Stomach smooth muscle (tissue), 2 donors: ENCODE results near the gene PHF10.
A peak's percentile ranks its signal among the peaks of the same experiment; 100 is the strongest.

Experiments
- H3K27ac ChIP-seq: one replicate; pipeline ENCODE4 v1.7.0; 2013; ENCODE audit warnings: mild to moderate bottlenecking, low read length, inconsistent platforms
- H3K27me3 ChIP-seq, 2 donors: one replicate each; pipeline ENCODE4 v1.7.0; 2013; ENCODE audit warnings: low read length in 2 of 2; ENCODE audit not compliant: insufficient read depth in 2 of 2, control insufficient read depth in 1 of 2
- H3K36me3 ChIP-seq, 2 donors: one replicate each; pipeline ENCODE4 v1.7.0; 2013; ENCODE audit warnings: low read length in 2 of 2; ENCODE audit not compliant: control insufficient read depth in 2 of 2, insufficient read depth in 2 of 2
- H3K4me1 ChIP-seq: one replicate; pipeline ENCODE4 v1.7.0; 2013; ENCODE audit warnings: low read length; ENCODE audit not compliant: control insufficient read depth, insufficient read depth
- H3K4me3 ChIP-seq, 2 donors: one replicate each; pipeline ENCODE4 v1.7.0; 2013; ENCODE audit warnings: low read length in 2 of 2
- H3K9ac ChIP-seq, 2 donors: one replicate each; pipeline ENCODE4 v1.7.0; 2013; ENCODE audit warnings: low read length in 2 of 2, mild to moderate bottlenecking in 1 of 2
- H3K9me3 ChIP-seq, 2 donors: one replicate each; pipeline ENCODE4 v1.7.0; 2013; ENCODE audit warnings: low read length in 2 of 2; ENCODE audit not compliant: control insufficient read depth in 2 of 2
- donor health status: healthy.
- donor health status: Pancreatic carcinoma.

The PHF10 gene

DNA sequence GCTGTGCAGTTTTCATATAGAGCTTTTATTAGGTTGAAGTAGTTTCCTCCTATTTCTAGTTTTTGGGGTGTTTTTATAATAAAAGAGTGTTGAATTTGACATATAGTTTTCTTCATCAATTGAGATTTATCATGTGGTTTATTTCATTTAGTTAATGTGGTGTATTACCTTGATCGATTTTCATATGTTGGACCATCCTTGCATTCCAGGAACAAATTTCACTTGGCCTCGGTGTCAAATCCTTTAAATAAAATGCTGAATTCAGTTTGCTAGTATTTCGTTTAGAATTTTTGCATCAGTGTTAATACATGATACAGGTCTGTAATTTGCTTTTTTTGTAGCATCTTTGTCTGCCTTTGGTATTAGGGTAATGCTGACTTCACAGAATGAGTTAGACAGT, 21.1 kb upstream of the PHF10 start:
- H3K4me1 ChIP-seq, result peaks cover under 1% of the 10 kb centered on the region
- no peak overlapping the region for H3K4me3 ChIP-seq
- H3K9ac ChIP-seq, result no peak overlapping the region
- H3K9me3 ChIP-seq, result no peaks in the 10 kb centered on the region
- no peak overlapping the region for H3K27ac ChIP-seq
- H3K27me3 ChIP-seq, result no peaks in the 10 kb centered on the region
- no peaks in the 10 kb centered on the region for H3K36me3 ChIP-seq

DNA sequence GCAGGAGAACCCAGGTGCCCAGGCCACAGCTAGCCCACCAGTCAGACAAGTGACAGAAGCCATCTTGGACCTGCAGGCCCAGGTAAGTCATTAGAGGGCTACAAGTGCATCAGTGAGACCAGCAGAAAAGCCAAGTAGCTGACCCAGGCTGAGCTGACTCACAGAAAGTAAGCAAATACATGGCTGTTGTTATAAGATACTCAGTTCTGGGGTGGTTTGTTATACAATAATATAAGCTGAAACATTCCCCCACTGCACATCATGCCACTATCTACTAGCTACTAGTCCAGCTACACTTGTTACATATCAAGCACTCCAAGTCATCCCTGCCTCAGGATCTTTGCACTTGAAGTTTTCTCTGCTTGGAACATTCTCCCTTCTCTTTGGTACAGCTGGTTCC, 17.0 kb upstream of the PHF10 start:
- Histone ChIP-seq H3K27me3 (no peaks in the 10 kb centered on the region), H3K36me3 (no peaks in the 10 kb centered on the region), H3K4me1 (peaks cover 5% of the 10 kb centered on the region)

GRCh38 chr6:169738976-169739529, 14.8 kb upstream of the PHF10 start:
- H3K27me3 ChIP-seq, result no peaks in the 10 kb centered on the region
- no peaks in the 10 kb centered on the region for H3K9me3 ChIP-seq
- no peak overlapping the region for H3K27ac ChIP-seq
- H3K9ac ChIP-seq, result no peak overlapping the region
- no peaks in the 10 kb centered on the region for H3K36me3 ChIP-seq
- H3K4me3 ChIP-seq, result no peak overlapping the region
- peaks cover 5% of the 10 kb centered on the region for H3K4me1 ChIP-seq

More for the DNA sequence above, 17.0 kb upstream of the PHF10 start:
- Histone ChIP-seq H3K27ac (no peak overlapping the region), H3K9ac (no peak overlapping the region), H3K9me3 (no peaks in the 10 kb centered on the region), H3K4me3 (no peak overlapping the region)

DNA sequence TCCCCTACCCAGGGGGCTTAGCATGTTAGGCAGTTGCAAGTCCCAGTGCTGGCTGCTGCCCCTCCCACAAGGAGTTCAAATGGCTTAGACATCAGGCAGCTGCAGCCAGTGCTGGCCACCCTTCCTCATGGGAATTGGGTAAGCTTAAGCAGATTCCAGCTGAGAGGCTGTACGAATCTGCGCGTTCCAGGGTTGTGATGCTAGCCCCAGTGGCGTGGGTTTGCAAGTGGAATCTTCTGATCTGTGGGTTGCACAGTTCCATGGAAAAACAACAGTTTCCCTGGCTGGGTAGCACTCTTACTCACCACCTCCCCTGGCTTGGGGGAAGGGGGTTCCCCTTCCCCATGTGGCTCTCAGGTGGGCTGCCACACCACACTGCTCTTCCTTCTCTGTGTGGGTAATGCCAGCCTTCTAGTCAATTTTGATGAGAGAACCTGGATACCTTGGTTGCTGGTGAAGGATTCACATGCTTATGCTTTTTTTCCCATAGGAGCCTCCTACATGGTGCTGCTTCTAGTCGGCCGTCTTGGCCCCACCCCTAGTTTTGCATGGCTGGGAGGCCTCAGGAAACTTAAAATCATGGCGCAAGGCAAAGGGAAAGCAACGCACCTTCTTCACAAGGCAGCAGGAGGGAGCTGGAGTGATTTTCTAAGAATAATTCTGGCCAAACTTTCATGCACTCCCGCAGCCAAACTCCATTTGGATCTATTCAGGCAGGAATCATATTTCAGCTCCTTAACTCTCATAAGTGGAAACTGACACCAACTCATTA, 14.1 kb upstream of the PHF10 start:
- Histone ChIP-seq H3K9ac (no peak overlapping the region), H3K4me3 (no peak overlapping the region), H3K27ac (no peak overlapping the region), H3K36me3 (no peaks in the 10 kb centered on the region), H3K4me1 (peaks cover 5% of the 10 kb centered on the region), H3K9me3 (no peaks in the 10 kb centered on the region), H3K27me3 (no peaks in the 10 kb centered on the region)

GRCh38 chr6:169729961-169730360, 5.7 kb upstream of the PHF10 start:
- Histone ChIP-seq H3K36me3 (no peaks in the 10 kb centered on the region), H3K27ac (no peak overlapping the region), H3K4me1 (peaks cover 3% of the 10 kb centered on the region), H3K9me3 (no peaks in the 10 kb centered on the region), H3K27me3 (no peaks in the 10 kb centered on the region), H3K9ac (no peak overlapping the region), H3K4me3 (no peak overlapping the region)

DNA sequence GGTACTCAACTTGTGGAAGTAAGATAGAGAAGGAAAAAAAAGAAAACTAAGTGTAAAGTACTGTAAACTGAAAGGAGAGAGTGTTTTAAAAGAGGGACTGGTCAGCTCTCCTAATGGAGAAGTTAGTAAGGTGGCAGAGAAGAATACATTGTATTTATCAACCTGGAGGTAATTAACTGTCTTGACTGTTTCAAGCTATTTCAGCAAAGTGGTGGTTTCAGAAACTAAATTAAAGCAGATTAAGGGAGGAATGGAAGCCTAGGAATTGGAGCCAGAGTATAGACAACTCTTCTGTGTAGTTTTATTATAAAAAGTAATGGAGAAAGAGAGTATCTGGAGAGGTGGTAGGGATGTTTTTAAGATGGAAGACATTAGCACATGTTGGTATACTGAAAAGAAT, 2.7 kb upstream of the PHF10 start:
- no peak overlapping the region for H3K27ac ChIP-seq
- no peaks in the 10 kb centered on the region for H3K36me3 ChIP-seq
- H3K4me1 ChIP-seq, result peaks cover 8% of the 10 kb centered on the region
- no peaks in the 10 kb centered on the region for H3K27me3 ChIP-seq
- no peaks in the 10 kb centered on the region for H3K9me3 ChIP-seq
- no peak overlapping the region for H3K9ac ChIP-seq
- H3K4me3 ChIP-seq, result no peak overlapping the region

- Histone ChIP-seq H3K36me3 (no peaks in the 10 kb centered on the region), H3K4me3 (no peak overlapping the region), H3K27me3 (no peaks in the 10 kb centered on the region), H3K9me3 (no peaks in the 10 kb centered on the region), H3K27ac (no peak overlapping the region), H3K4me1 (peaks cover 8% of the 10 kb centered on the region), H3K9ac (no peak overlapping the region)
Observed at GRCh38 chr6:169726049-169726400, 1.7 kb upstream of the PHF10 start.

- Histone ChIP-seq H3K4me3 (peak overlapping the region; percentile 73 to 75), H3K9me3 (no peaks in the 10 kb centered on the region), H3K27me3 (no peaks in the 10 kb centered on the region), H3K9ac (peak overlapping the region; percentile 55 to 75), H3K27ac (peak overlapping the region; percentile 64), H3K4me1 (peaks cover 8% of the 10 kb centered on the region), H3K36me3 (no peaks in the 10 kb centered on the region)
Observed at GRCh38 chr6:169725125-169726048, 1.1 kb upstream of the PHF10 start.

- peaks cover 8% of the 10 kb centered on the region for H3K4me1 ChIP-seq
- peak overlapping the region in 1 of 2 donors; percentile 64 for H3K4me3 ChIP-seq
- H3K27me3 ChIP-seq, result no peaks in the 10 kb centered on the region
- H3K9ac ChIP-seq, result no peak overlapping the region
- no peak overlapping the region for H3K27ac ChIP-seq
- H3K9me3 ChIP-seq, result no peaks in the 10 kb centered on the region
- H3K36me3 ChIP-seq, result no peaks in the 10 kb centered on the region
Observed at GRCh38 chr6:169723991-169724493, 258 bp downstream of the PHF10 start.

DNA sequence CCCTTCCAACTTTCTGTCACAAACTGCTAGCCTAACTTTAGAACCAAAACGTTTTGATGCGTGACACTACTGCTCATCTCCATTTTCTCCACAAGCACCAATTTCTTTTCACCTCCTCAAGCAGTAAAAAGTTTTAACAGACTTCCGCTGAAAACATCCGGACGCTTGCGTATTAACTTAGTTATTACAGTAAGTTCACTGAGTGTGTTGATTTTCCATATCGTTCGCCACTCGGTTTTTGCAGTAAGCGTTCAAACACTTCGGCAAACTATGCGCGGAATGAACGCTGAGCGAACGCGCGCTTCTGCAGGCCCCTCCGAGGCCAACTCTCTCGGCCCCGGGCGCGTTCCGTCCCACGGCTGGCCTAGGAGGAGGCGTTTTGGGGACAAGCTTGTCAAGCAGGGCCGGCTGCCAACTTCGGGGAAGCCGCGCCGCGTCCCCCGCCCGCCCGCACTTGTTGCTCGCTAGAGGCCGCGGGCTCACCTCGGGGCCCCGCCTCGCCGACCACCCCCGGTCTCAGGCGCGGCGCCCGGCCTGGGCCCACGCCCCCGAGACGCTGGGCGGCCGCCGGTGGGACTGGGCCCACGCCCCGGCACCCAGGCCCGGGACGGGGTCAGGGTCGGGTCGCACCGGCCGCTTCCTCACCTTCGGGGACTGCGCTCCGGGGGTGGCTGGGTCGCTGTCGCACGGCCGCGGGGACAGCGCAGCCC, 945 bp downstream of the PHF10 start:
- peaks cover 8% of the 10 kb centered on the region for H3K4me1 ChIP-seq

More for the DNA sequence above, 945 bp downstream of the PHF10 start:
- peak overlapping the region; percentile 66 to 84 for H3K9ac ChIP-seq
- no peaks in the 10 kb centered on the region for H3K36me3 ChIP-seq
- no peaks in the 10 kb centered on the region for H3K9me3 ChIP-seq
- peak overlapping the region; percentile 80 to 84 for H3K4me3 ChIP-seq
- no peaks in the 10 kb centered on the region for H3K27me3 ChIP-seq
- peak overlapping the region; percentile 70 for H3K27ac ChIP-seq
